ENCODE measurements around the gene VARS2.

DNA sequence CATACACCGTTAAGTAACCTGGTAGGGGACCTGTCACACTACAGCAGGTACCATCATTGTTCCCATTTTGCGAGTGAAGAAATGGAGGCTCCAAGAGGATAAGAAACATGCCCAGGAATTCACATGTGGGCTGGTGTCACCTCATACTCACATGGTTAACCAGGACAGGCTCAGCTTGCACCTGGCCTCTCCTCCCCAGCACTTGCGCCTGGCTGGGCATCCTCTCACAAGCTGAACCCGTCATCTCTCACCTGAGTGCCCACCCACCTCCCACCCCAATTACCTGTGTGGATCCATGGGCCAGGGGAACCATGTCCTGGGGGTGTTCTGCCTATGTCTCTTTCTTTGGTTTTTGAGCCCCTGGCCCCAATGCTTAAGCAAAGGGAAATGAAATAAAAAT, 16.5 kb downstream of the VARS2 start:
- TF ChIP-seq, protein P1, sequence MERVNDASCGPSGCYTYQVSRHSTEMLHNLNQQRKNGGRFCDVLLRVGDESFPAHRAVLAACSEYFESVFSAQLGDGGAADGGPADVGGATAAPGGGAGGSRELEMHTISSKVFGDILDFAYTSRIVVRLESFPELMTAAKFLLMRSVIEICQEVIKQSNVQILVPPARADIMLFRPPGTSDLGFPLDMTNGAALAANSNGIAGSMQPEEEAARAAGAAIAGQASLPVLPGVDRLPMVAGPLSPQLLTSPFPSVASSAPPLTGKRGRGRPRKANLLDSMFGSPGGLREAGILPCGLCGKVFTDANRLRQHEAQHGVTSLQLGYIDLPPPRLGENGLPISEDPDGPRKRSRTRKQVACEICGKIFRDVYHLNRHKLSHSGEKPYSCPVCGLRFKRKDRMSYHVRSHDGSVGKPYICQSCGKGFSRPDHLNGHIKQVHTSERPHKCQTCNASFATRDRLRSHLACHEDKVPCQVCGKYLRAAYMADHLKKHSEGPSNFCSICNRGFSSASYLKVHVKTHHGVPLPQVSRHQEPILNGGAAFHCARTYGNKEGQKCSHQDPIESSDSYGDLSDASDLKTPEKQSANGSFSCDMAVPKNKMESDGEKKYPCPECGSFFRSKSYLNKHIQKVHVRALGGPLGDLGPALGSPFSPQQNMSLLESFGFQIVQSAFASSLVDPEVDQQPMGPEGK (CRISPR knock-in tag; IDR thresholded peaks at IDR 0.05; ENCODE audit: borderline replicate concordance) = no peak
- TF ChIP-seq ZFP3 (CRISPR knock-in tag; IDR thresholded peaks at IDR 0.05) (no peak), ZNF70 (CRISPR knock-in tag; IDR thresholded peaks at IDR 0.05) (no peak), ESRRG (CRISPR knock-in tag; IDR thresholded peaks at IDR 0.05) (no peak), SNAI2 (CRISPR knock-in tag; IDR thresholded peaks at IDR 0.05) (no peak)

Measured in SK-N-SH treated with all-trans-retinoic acid at 6 μM for 48 hours (cell line).